Fibroblast of lung (primary cell): ENCODE measurements around the gene GAPDHS.

ENCODE experiments used
- EZH2 ChIP-seq: IDR thresholded peaks from 2 replicates; pipeline ENCODE4 v1.5.1; 2012; ENCODE audit warnings: low read length, control low read depth, mild to moderate bottlenecking; ENCODE audit errors: missing control alignments
- TF ChIP-seq, protein P1 (sequence below), 2 donors: IDR thresholded peaks in 1 of 2; conservative IDR thresholded peaks in 1 of 2; 1 replicate in 1 of 2; 2 replicates in 1 of 2; pipeline ENCODE4 v1.5.1; 2011 to 2012; ENCODE audit warnings: low read length in 2 of 2, control low read depth in 1 of 2, inconsistent platforms in 1 of 2, low read depth in 1 of 2, mild to moderate bottlenecking in 1 of 2

DNA sequence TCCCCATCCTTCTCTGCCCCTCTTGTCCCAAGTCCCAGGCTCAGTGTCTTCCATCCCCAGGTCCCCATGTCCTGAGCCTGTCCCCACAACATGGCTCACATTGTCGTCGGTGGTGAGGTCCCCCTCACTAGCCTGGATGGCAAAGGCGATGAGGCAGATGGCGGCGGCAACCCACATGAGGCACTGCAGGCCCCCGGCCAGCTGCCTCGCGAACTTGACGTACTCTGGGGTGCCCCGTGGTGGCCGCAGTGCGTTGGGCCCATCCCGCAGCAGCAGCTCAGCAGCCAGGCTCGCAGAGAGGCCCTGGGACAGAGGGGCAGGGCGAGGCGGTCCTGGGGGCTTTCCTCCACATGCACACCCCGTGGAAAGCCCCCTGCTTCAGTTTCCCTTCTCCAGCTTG, 29.1 kb downstream of the GAPDHS start:
- TF ChIP-seq, protein P1, sequence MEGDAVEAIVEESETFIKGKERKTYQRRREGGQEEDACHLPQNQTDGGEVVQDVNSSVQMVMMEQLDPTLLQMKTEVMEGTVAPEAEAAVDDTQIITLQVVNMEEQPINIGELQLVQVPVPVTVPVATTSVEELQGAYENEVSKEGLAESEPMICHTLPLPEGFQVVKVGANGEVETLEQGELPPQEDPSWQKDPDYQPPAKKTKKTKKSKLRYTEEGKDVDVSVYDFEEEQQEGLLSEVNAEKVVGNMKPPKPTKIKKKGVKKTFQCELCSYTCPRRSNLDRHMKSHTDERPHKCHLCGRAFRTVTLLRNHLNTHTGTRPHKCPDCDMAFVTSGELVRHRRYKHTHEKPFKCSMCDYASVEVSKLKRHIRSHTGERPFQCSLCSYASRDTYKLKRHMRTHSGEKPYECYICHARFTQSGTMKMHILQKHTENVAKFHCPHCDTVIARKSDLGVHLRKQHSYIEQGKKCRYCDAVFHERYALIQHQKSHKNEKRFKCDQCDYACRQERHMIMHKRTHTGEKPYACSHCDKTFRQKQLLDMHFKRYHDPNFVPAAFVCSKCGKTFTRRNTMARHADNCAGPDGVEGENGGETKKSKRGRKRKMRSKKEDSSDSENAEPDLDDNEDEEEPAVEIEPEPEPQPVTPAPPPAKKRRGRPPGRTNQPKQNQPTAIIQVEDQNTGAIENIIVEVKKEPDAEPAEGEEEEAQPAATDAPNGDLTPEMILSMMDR (conservative IDR thresholded peaks at IDR 0.05 in 1 of 2, IDR thresholded peaks at IDR 0.05 in 1 of 2; ENCODE audit: low read depth in 1 of 2, low read length in 2 of 2) = no peak
- no peak for TF ChIP-seq EZH2
